AG10803 (cell line): ENCODE results near the gene EXOC4.

Experiments used
- DNase-seq: peaks from one replicate; pipeline ENCODE4 v3.0.0; 2010; ENCODE audit warnings: low read depth
- H3K4me3 ChIP-seq: 2 replicates; pipeline ENCODE4 v1.5.1; 2011; ENCODE audit warnings: mild to moderate bottlenecking, low read length, control low read depth
- TF ChIP-seq, protein P1 (sequence below): conservative IDR thresholded peaks from 2 replicates; pipeline ENCODE4 v1.5.1; 2011; ENCODE audit warnings: mild to moderate bottlenecking, low read length, control low read depth, inconsistent platforms

Gene EXOC4

DNA sequence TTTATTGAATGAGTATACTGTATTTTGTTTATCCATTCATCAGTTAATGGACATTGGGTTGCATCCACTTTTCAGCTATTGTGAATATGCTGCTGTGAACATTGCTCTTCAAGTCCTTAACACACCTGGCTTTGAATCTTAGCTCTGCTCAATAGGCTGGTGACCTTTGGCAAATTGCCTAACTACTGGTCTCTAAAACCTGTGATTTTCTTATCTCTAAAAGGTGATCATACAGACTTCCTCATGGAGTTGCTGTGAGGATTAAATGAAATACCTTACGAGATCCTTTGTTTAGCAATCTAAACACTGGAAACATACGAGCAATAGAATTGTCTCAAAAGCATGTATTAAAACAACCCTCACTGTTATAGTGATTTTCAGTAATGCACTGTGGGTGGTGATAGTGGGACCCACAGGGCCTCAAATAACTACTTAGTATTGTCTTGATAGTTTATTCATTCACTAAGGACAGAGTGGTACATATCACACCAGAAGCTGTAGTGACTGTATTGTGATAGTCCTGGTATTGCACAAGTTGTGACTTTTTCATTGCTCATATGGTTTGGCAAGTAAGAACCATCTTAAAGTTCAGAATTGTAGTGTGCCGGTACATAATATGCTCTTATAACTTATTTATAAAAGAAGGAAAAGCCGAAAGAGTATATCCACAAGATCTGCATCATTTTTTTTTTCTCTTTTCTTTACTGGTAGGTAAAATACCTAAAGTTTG lies 257.6 kb downstream of the EXOC4 start:
- no peak overlapping the region for H3K4me3 ChIP-seq
- peak; percentile 4 for DNase-seq
- TF ChIP-seq, protein P1, sequence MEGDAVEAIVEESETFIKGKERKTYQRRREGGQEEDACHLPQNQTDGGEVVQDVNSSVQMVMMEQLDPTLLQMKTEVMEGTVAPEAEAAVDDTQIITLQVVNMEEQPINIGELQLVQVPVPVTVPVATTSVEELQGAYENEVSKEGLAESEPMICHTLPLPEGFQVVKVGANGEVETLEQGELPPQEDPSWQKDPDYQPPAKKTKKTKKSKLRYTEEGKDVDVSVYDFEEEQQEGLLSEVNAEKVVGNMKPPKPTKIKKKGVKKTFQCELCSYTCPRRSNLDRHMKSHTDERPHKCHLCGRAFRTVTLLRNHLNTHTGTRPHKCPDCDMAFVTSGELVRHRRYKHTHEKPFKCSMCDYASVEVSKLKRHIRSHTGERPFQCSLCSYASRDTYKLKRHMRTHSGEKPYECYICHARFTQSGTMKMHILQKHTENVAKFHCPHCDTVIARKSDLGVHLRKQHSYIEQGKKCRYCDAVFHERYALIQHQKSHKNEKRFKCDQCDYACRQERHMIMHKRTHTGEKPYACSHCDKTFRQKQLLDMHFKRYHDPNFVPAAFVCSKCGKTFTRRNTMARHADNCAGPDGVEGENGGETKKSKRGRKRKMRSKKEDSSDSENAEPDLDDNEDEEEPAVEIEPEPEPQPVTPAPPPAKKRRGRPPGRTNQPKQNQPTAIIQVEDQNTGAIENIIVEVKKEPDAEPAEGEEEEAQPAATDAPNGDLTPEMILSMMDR = no peak

DNA sequence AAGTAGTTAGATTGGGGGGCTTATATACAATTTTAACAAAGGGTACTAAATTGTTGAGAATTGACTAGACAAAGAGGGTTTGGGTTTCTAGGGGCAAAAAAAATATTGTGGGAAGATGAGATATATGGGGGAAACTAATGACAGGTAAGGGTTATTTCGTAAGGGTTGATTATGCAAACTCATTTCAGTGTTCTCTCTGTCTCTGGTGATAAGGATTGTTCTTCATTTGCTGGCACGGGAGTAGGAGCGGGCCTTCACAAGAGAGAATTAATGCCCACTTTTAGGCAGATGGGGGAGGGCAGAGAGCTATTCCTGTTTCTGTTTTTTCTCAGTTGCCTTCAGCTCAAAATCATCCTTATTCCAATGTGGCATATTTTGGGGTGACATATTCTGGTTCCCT lies 258.4 kb downstream of the EXOC4 start:
- DNase-seq = no peak
- no peak overlapping the region for H3K4me3 ChIP-seq
- TF ChIP-seq, protein P1 = no peak

DNA sequence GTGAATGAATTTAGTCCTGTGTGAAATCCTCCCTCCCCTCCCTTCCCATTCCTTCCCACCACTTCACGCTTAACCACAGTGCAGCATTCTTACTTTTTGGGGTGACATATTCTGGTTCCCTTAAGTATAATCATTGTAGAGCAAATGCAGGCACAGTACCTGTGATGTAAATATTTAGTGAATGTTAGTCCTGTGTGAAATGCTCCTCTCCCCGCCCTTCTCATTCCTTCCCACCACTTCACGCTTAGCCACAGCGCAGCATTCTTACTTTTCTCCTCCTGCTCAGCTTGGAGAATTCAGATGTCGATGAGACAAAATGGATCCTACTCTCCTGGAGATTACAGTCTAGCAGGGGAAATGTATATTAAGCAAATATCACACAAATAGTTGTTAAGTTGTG lies 258.8 kb downstream of the EXOC4 start:
- TF ChIP-seq, protein P1 = no peak
- no peak overlapping the region for H3K4me3 ChIP-seq

DNA sequence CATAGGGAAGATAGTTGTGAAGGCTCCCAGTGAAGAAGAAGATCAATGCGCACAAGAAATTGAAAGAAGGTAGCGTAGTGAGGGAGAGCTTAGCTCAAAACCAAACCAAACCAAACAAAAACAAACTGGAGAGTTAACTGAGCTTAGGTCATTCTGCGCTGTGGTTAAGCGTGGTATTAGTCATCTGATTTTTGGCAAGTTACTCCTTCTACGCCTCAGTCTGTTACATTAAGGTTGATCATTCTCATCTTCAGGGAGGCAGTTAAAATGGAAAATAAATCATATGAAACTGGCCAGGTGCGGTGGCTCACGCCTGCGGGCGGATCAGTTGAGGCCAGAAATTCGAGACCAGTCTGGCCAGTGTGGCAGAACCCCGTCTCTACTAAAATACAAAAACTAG lies 259.7 kb downstream of the EXOC4 start:
- peak; percentile 5 for DNase-seq
- no peak overlapping the region for H3K4me3 ChIP-seq
- TF ChIP-seq, protein P1 = no peak

More for the DNA sequence above, 258.8 kb downstream of the EXOC4 start:
- no peak for DNase-seq

DNA sequence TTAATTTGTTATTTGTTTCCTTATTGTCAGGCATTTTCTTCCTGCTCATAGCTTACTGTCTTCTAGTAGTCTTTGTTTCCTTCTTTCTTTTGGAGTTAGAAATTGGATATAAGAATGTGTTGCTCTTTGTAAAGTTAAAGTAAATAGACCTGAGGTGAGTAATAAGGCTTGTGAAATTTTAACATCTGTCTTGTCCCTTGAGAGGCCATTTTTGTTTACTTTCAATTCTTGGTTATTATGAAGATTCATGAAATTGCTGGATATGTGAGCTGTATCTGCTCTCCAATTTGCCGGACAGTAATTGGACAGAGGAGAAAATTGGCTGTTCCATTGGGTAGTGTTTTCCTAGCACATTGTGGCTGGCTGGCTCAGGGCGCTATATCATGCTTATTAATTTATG lies 260.7 kb downstream of the EXOC4 start:
- DNase-seq = peak; percentile 62
- H3K4me3 ChIP-seq = no peak overlapping the region
- TF ChIP-seq, protein P1 = no peak

DNA sequence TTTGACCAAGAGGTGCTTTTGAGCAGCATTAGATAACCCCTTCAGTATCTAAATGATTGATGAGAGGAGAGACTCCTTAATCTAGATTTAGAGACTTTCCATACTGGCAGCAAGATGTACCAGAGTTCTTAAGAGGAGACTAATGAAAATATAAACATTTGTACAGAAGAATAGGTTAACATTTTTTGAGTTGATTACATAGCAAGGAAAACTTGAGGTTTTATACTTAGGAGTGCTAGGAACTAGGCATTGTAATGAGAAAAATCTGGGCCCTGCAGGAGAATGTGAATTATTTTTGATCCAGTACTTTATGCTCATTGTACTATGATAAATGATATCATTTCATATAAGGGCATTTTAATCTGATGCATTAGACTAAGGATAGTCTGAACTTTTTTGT lies 261.7 kb downstream of the EXOC4 start:
- no peak overlapping the region for H3K4me3 ChIP-seq
- no peak for DNase-seq
- TF ChIP-seq, protein P1 = no peak

DNA sequence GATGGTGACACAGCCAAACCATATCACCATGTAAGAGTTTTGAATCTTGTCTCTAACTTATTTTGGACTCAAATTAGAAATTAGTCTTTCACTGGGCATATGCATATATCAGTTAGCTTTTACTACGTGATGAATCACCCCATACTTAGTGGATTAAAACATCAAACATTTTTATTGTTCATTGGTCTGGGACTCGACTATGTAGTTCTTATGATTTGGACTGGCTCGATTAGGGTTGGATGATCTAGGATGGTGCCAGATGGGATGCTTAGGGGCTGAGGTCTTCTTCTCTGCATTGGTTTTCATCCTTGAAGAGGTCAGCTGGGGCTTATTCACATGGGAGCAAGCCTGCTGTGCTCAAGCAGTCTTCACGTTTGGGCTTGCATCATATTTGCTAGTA lies 264.9 kb downstream of the EXOC4 start:
- DNase-seq = no peak
- H3K4me3 ChIP-seq = no peak overlapping the region
- TF ChIP-seq, protein P1 = no peak
